CD4-positive, alpha-beta T cell treated with Interleukin-4 for 4 hours (primary cell): ENCODE results near the gene DDR2.

Experiments
- DNase-seq: peaks from one replicate; pipeline ENCODE4 v3.0.0-alpha.2; 2020

DDR2 gene

GRCh38 chr1:162631546-162632191 is 595 bp upstream of the DDR2 start:
- DNase-seq, result no peak

GRCh38 chr1:162632698-162633080 is 425 bp downstream of the DDR2 start:
- no peak for DNase-seq

GRCh38 chr1:162633081-162633762 is 958 bp downstream of the DDR2 start:
- no peak for DNase-seq

- no peak for DNase-seq
Observed at GRCh38 chr1:162635418-162635817, 3.2 kb downstream of the DDR2 start.

GRCh38 chr1:162639718-162640117 is 7.5 kb downstream of the DDR2 start:
- DNase-seq, result no peak

GRCh38 chr1:162641114-162641513 is 8.8 kb downstream of the DDR2 start:
- no peak for DNase-seq

GRCh38 chr1:162644986-162645314 is 12.7 kb downstream of the DDR2 start:
- no peak for DNase-seq

- DNase-seq, result no peak
Observed at GRCh38 chr1:162645666-162646065, 13.4 kb downstream of the DDR2 start.

- no peak for DNase-seq
Observed at GRCh38 chr1:162649583-162649982, 17.3 kb downstream of the DDR2 start.

GRCh38 chr1:162654915-162655620 is 22.8 kb downstream of the DDR2 start:
- DNase-seq, result no peak

- no peak for DNase-seq
Observed at GRCh38 chr1:162656266-162656665, 24.0 kb downstream of the DDR2 start.

- no peak for DNase-seq
Observed at GRCh38 chr1:162660574-162660973, 28.3 kb downstream of the DDR2 start.

GRCh38 chr1:162661336-162661735 is 29.1 kb downstream of the DDR2 start:
- no peak for DNase-seq

GRCh38 chr1:162662013-162662412 is 29.7 kb downstream of the DDR2 start:
- DNase-seq, result no peak

GRCh38 chr1:162663086-162663485 is 30.8 kb downstream of the DDR2 start:
- DNase-seq, result no peak

GRCh38 chr1:162663589-162664106 is 31.4 kb downstream of the DDR2 start:
- no peak for DNase-seq

- no peak for DNase-seq
Observed at GRCh38 chr1:162666006-162666645, 33.9 kb downstream of the DDR2 start.

- no peak for DNase-seq
Observed at GRCh38 chr1:162667381-162668080, 35.3 kb downstream of the DDR2 start.

GRCh38 chr1:162670928-162671663 is 38.8 kb downstream of the DDR2 start:
- no peak for DNase-seq

GRCh38 chr1:162671664-162672410 is 39.6 kb downstream of the DDR2 start:
- DNase-seq, result no peak

GRCh38 chr1:162672622-162673260 is 40.5 kb downstream of the DDR2 start:
- no peak for DNase-seq
